ENCODE measurements around the gene TMEM232. TPM values are rescaled to one million over a fixed set of nuclear protein-coding genes. Genes with fewer than 3 reads are reported as not detected.

The TMEM232 gene
- total RNA-seq, 4 donors from 2014 or later, result 3.8 to 13.1 (median 4.1) TPM; not detected in 1

GRCh38 chr5:110386782-110387181 is 339.7 kb downstream of the TMEM232 start:
- intact Hi-C loops (cut with DNase I; ENCODE audit: low total_unique reads), result no loop called here
- in situ Hi-C loops (cut with MboI; ENCODE audit: low pct_ligation_motif_present in 1 of 4, low pct_unique_long_range_greater_than_20kb in 1 of 4, low sequenced_read_pairs in 3 of 4), result no loop called here
- no peak for DNase-seq

DNA sequence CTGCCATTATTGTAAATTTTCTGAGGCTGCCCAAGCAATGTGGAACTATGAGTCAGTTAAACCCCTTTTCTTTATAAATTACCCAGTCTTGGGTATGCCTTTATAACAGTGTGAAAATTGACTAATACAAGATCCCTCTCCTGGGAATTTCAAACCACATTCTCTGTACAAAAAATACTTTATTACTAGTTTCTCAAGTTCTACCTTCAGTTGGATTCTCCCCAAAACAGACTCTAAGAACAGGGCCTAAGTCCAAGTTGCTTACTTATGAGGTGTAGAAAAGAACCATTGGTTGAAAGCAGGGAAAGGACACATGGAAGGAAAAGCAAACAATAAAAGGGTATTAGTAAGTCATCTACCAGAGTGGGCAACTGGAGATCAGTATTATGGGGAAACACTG is 343.2 kb downstream of the TMEM232 start:
- in situ Hi-C loops (cut with MboI; ENCODE audit: low pct_ligation_motif_present in 1 of 4, low pct_unique_long_range_greater_than_20kb in 1 of 4, low sequenced_read_pairs in 3 of 4) (no loop called here), intact Hi-C loops (cut with DNase I; ENCODE audit: low total_unique reads) (no loop called here)
- no peaks in the 10 kb centered on the region for H3K9me3 ChIP-seq
- no peak for DNase-seq
- TF ChIP-seq POLR2A (IDR thresholded peaks at IDR 0.05) (no peak), CTCF (IDR thresholded peaks at IDR 0.05) (no peak), POLR2AphosphoS5 (IDR thresholded peaks at IDR 0.05) (no peak), EP300 (IDR thresholded peaks at IDR 0.05; ENCODE audit: low read depth) (no peak)
- H3K4me3 ChIP-seq, result no peak overlapping the region
- H3K4me1 ChIP-seq, result no peaks in the 10 kb centered on the region
- H3K27ac ChIP-seq, result no peak overlapping the region
- no peaks in the 10 kb centered on the region for H3K36me3 ChIP-seq
- H3K27me3 ChIP-seq, result no peaks in the 10 kb centered on the region

More at GRCh38 chr5:110386782-110387181, 339.7 kb downstream of the TMEM232 start:
- no peaks in the 10 kb centered on the region for H3K4me1 ChIP-seq
- no peak overlapping the region for H3K4me3 ChIP-seq
- no peaks in the 10 kb centered on the region for H3K9me3 ChIP-seq
- H3K36me3 ChIP-seq, result no peaks in the 10 kb centered on the region
- H3K27me3 ChIP-seq, result no peaks in the 10 kb centered on the region
- TF ChIP-seq EP300 (IDR thresholded peaks at IDR 0.05; ENCODE audit: low read depth) (no peak), CTCF (IDR thresholded peaks at IDR 0.05) (no peak), POLR2A (IDR thresholded peaks at IDR 0.05) (no peak), POLR2AphosphoS5 (IDR thresholded peaks at IDR 0.05) (no peak)
- no peak overlapping the region for H3K27ac ChIP-seq

GRCh38 chr5:110377943-110378342 is 348.5 kb downstream of the TMEM232 start:
- Histone ChIP-seq H3K9me3 (no peaks in the 10 kb centered on the region), H3K4me3 (no peak overlapping the region), H3K36me3 (no peaks in the 10 kb centered on the region), H3K27me3 (no peaks in the 10 kb centered on the region), H3K4me1 (no peaks in the 10 kb centered on the region), H3K27ac (no peak overlapping the region)
- DNase-seq, result no peak
- intact Hi-C loops (cut with DNase I; ENCODE audit: low total_unique reads) (no loop called here), in situ Hi-C loops (cut with MboI; ENCODE audit: low pct_ligation_motif_present in 1 of 4, low pct_unique_long_range_greater_than_20kb in 1 of 4, low sequenced_read_pairs in 3 of 4) (no loop called here)
- TF ChIP-seq EP300 (IDR thresholded peaks at IDR 0.05; ENCODE audit: low read depth), result no peak
- TF ChIP-seq POLR2AphosphoS5 (IDR thresholded peaks at IDR 0.05), result no peak
- no peak for TF ChIP-seq CTCF (IDR thresholded peaks at IDR 0.05)
- TF ChIP-seq POLR2A (IDR thresholded peaks at IDR 0.05), result no peak
- 65% methylated on average over 1 of the region's 1 CpG; no CpG with 5 or more reads in 1 of the 2 donors for WGBS, 2 donors (ENCODE audit: low coverage in 1 of 2)

GRCh38 chr5:110377361-110377760 is 349.1 kb downstream of the TMEM232 start:
- Histone ChIP-seq H3K36me3 (no peaks in the 10 kb centered on the region), H3K27ac (no peak overlapping the region), H3K4me1 (no peaks in the 10 kb centered on the region), H3K4me3 (no peak overlapping the region), H3K9me3 (no peaks in the 10 kb centered on the region), H3K27me3 (no peaks in the 10 kb centered on the region)
- TF ChIP-seq POLR2AphosphoS5 (IDR thresholded peaks at IDR 0.05) (no peak), EP300 (IDR thresholded peaks at IDR 0.05; ENCODE audit: low read depth) (no peak), POLR2A (IDR thresholded peaks at IDR 0.05) (no peak), CTCF (IDR thresholded peaks at IDR 0.05) (no peak)
- WGBS, 2 donors (ENCODE audit: low coverage in 1 of 2), result 77 to 90% methylated on average over 2 of the region's 2 CpGs
- in situ Hi-C loops (cut with MboI; ENCODE audit: low pct_ligation_motif_present in 1 of 4, low pct_unique_long_range_greater_than_20kb in 1 of 4, low sequenced_read_pairs in 3 of 4) (no loop called here), intact Hi-C loops (cut with DNase I; ENCODE audit: low total_unique reads) (no loop called here)
- DNase-seq, result no peak

Data from transverse colon (tissue), 4 donors.